Measurements from ENCODE around the gene PBX1.
"Not testable (repeated sequence)": the region's sequence is repeated elsewhere in the genome, so short reads cannot be mapped to it uniquely, and the experiment has no call there.

The PBX1 gene

GRCh38 chr1:164589961-164590507 lies 31.1 kb downstream of the PBX1 start:
- no peak for DNase-seq (ENCODE audit: low read depth in 1 of 2, low spot score in 1 of 2)

- no peak for DNase-seq (ENCODE audit: low read depth in 1 of 2, low spot score in 1 of 2)
These were observed 31.6 kb downstream of the PBX1 start for GRCh38 chr1:164590592-164590991.

- no peak for DNase-seq (ENCODE audit: low read depth in 1 of 2, low spot score in 1 of 2)
These were observed 32.9 kb downstream of the PBX1 start for GRCh38 chr1:164591858-164592257.

GRCh38 chr1:164592634-164593033 lies 33.6 kb downstream of the PBX1 start:
- no peak for DNase-seq (ENCODE audit: low read depth in 1 of 2, low spot score in 1 of 2)

GRCh38 chr1:164595212-164595611 lies 36.2 kb downstream of the PBX1 start:
- no peak for DNase-seq (ENCODE audit: low read depth in 1 of 2, low spot score in 1 of 2)

- no peak for DNase-seq (ENCODE audit: low read depth in 1 of 2, low spot score in 1 of 2)
These were observed 37.2 kb downstream of the PBX1 start for GRCh38 chr1:164596172-164596571.

- DNase-seq (ENCODE audit: low read depth in 1 of 2, low spot score in 1 of 2), result no peak
These were observed 39.7 kb downstream of the PBX1 start for GRCh38 chr1:164598719-164599118.

- DNase-seq (ENCODE audit: low read depth in 1 of 2, low spot score in 1 of 2), result no peak
These were observed 40.3 kb downstream of the PBX1 start for GRCh38 chr1:164599272-164599671.

GRCh38 chr1:164601399-164602100 lies 42.6 kb downstream of the PBX1 start:
- no peak for DNase-seq (ENCODE audit: low read depth in 1 of 2, low spot score in 1 of 2)

GRCh38 chr1:164602101-164602422 lies 43.1 kb downstream of the PBX1 start:
- no peak for DNase-seq (ENCODE audit: low read depth in 1 of 2, low spot score in 1 of 2)

GRCh38 chr1:164602480-164603093 lies 43.6 kb downstream of the PBX1 start:
- DNase-seq (ENCODE audit: low read depth in 1 of 2, low spot score in 1 of 2), result no peak

- DNase-seq (ENCODE audit: low read depth in 1 of 2, low spot score in 1 of 2), result not testable (repeated sequence)
These were observed 44.8 kb downstream of the PBX1 start for GRCh38 chr1:164603805-164604204.

GRCh38 chr1:164604541-164604940 lies 45.6 kb downstream of the PBX1 start:
- no peak for DNase-seq (ENCODE audit: low read depth in 1 of 2, low spot score in 1 of 2)

GRCh38 chr1:164605254-164606091 lies 46.5 kb downstream of the PBX1 start:
- no peak for DNase-seq (ENCODE audit: low read depth in 1 of 2, low spot score in 1 of 2)

- DNase-seq (ENCODE audit: low read depth in 1 of 2, low spot score in 1 of 2), result no peak
These were observed 48.4 kb downstream of the PBX1 start for GRCh38 chr1:164607351-164607750.

GRCh38 chr1:164608651-164609057 lies 49.7 kb downstream of the PBX1 start:
- DNase-seq (ENCODE audit: low read depth in 1 of 2, low spot score in 1 of 2), result no peak

- DNase-seq (ENCODE audit: low read depth in 1 of 2, low spot score in 1 of 2), result no peak
These were observed 50.1 kb downstream of the PBX1 start for GRCh38 chr1:164609089-164609488.

- DNase-seq (ENCODE audit: low read depth in 1 of 2, low spot score in 1 of 2), result no peak
These were observed 51.7 kb downstream of the PBX1 start for GRCh38 chr1:164610538-164611222.

GRCh38 chr1:164611754-164612642 lies 53.0 kb downstream of the PBX1 start:
- DNase-seq (ENCODE audit: low read depth in 1 of 2, low spot score in 1 of 2), result no peak

GRCh38 chr1:164613176-164613575 lies 54.2 kb downstream of the PBX1 start:
- DNase-seq (ENCODE audit: low read depth in 1 of 2, low spot score in 1 of 2), result no peak

Measured in stimulated activated CD4-positive, alpha-beta T cell treated with anti-CD3 and anti-CD28 coated beads, Interleukin-15, amount 100 ng/mL, for 1 hour (primary cell).